Liver (tissue), 9 donors: ENCODE results near the gene SWAP70. TPM values are rescaled to one million over a fixed set of nuclear protein-coding genes. Genes with fewer than 3 reads are reported as not detected.

Source experiments
- DNase-seq: peaks from one replicate; pipeline ENCODE4 v3.0.0-alpha.2; 2017; ENCODE audit warnings: low spot score
- H3K27ac ChIP-seq, 2 donors: one replicate each; pipeline ENCODE4 v1.7.0; 2013; ENCODE audit warnings: inconsistent platforms in 2 of 2, low read length in 2 of 2, control low read depth in 1 of 2, low read depth in 1 of 2, mild to moderate bottlenecking in 1 of 2
- H3K27me3 ChIP-seq, 4 donors: one replicate each; pipeline versions ENCODE4 v1.6.1 to v1.7.0; 2013; ENCODE audit warnings: low read length in 3 of 4, inconsistent platforms in 1 of 4, mild to moderate bottlenecking in 1 of 4, moderate library complexity in 1 of 4; ENCODE audit not compliant: control insufficient read depth in 4 of 4, insufficient read depth in 4 of 4
- H3K36me3 ChIP-seq, 4 donors: one replicate each; pipeline versions ENCODE4 v1.6.1 to v1.7.0; 2013; ENCODE audit warnings: low read length in 3 of 4, mild to moderate bottlenecking in 3 of 4, low read depth in 1 of 4, moderate library complexity in 1 of 4; ENCODE audit not compliant: control insufficient read depth in 4 of 4, insufficient read depth in 3 of 4
- H3K4me1 ChIP-seq, 4 donors: one replicate each; pipeline versions ENCODE4 v1.6.1 to v1.7.0; 2013; ENCODE audit warnings: low read length in 3 of 4, mild to moderate bottlenecking in 3 of 4, moderate library complexity in 1 of 4; ENCODE audit not compliant: control insufficient read depth in 4 of 4, insufficient read depth in 4 of 4
- H3K4me3 ChIP-seq, 3 donors: one replicate each; pipeline versions ENCODE4 v1.6.1 to v1.7.0; 2013; ENCODE audit warnings: low read length in 3 of 3, control low read depth in 1 of 3, low read depth in 1 of 3, mild to moderate bottlenecking in 1 of 3
- H3K9ac ChIP-seq, 2 donors: one replicate each; pipeline ENCODE4 v1.7.0; 2013; ENCODE audit warnings: low read length in 2 of 2, mild to moderate bottlenecking in 2 of 2, moderate library complexity in 2 of 2, control low read depth in 1 of 2, low read depth in 1 of 2
- H3K9me3 ChIP-seq, 4 donors: one replicate each; pipeline versions ENCODE4 v1.6.1 to v1.7.0; 2013; ENCODE audit warnings: low read length in 3 of 4; ENCODE audit not compliant: control insufficient read depth in 4 of 4
- EGR1 ChIP-seq, 2 donors: IDR thresholded peaks; 2 replicates each; pipeline ENCODE4 v1.6.1; 2016 to 2018; ENCODE audit warnings: antibody characterized with exemption in 2 of 2, low read depth in 2 of 2
- FOXA1 ChIP-seq: IDR thresholded peaks from 2 replicates; pipeline ENCODE4 v1.6.1; 2016; ENCODE audit warnings: antibody characterized with exemption
- FOXA2 ChIP-seq: IDR thresholded peaks from 2 replicates; pipeline ENCODE4 v1.6.1; 2016; ENCODE audit warnings: antibody characterized with exemption
- GABPA ChIP-seq, 2 donors: IDR thresholded peaks in 1 of 2; conservative IDR thresholded peaks in 1 of 2; 2 replicates each; pipeline ENCODE4 v1.6.1; 2016; ENCODE audit warnings: antibody characterized with exemption in 2 of 2, mild to moderate bottlenecking in 1 of 2, moderate library complexity in 1 of 2
- HNF4A ChIP-seq, 2 donors: conservative IDR thresholded peaks; 2 replicates each; pipeline ENCODE4 v1.6.1; 2016; ENCODE audit warnings: antibody characterized with exemption in 2 of 2, mild to moderate bottlenecking in 2 of 2
- HNF4G ChIP-seq: IDR thresholded peaks from 2 replicates; pipeline ENCODE4 v1.6.1; 2016; ENCODE audit warnings: antibody characterized with exemption
- JUND ChIP-seq, 2 donors: IDR thresholded peaks; 2 replicates each; pipeline ENCODE4 v1.6.1; 2016; ENCODE audit warnings: antibody characterized with exemption in 2 of 2
- NR2F2 ChIP-seq: IDR thresholded peaks from 2 replicates; pipeline ENCODE4 v1.6.1; 2016; ENCODE audit warnings: antibody characterized with exemption
- RAD21 ChIP-seq, 2 donors: IDR thresholded peaks; 2 replicates each; pipeline ENCODE4 v1.6.1; 2016; ENCODE audit warnings: antibody characterized with exemption in 2 of 2, mild to moderate bottlenecking in 2 of 2
- RXRA ChIP-seq, 2 donors: IDR thresholded peaks; 2 replicates each; pipeline ENCODE4 v1.6.1; 2017 to 2018; ENCODE audit warnings: antibody characterized with exemption in 2 of 2, mild to moderate bottlenecking in 1 of 2
- SP1 ChIP-seq: IDR thresholded peaks from 2 replicates; pipeline ENCODE4 v1.6.1; 2018; ENCODE audit warnings: antibody characterized with exemption, mild to moderate bottlenecking
- TAF1 ChIP-seq: conservative IDR thresholded peaks from 2 replicates; pipeline ENCODE4 v1.6.1; 2016; ENCODE audit warnings: antibody characterized with exemption, mild to moderate bottlenecking
- YY1 ChIP-seq: IDR thresholded peaks from 2 replicates; pipeline ENCODE4 v1.6.1; 2016; ENCODE audit warnings: antibody characterized with exemption, mild to moderate bottlenecking
- WGBS: extraction: QIAGEN DNeasy Blood & Tissue Kit; methylation state at CpG from one replicate; pipeline ENCODE4 v1.1.7; 2013; 5-methylcytosine and 5-hydroxymethylcytosine counted together
- polyA plus RNA-seq, 2 donors: library from polyadenylated mRNA; stranded (reverse) in 1 of 2; unstranded in 1 of 2; fragments of 200-250 nt in 1 of 2; fragments of >200 nt in 1 of 2; fragmentation: Nextera tagmentation in 1 of 2; extraction: Ambion mirVana in 1 of 2; gene quantifications; one replicate each; pipeline versions ENCODE4 v1.2.1 to v1.2.3, GENCODE V29; 2013 to 2015
- total RNA-seq, 2 donors: library from RNA; depleted of rRNA; stranded (reverse); fragments of >200 nt; gene quantifications; one replicate each; pipeline ENCODE4 v1.2.3, GENCODE V29; 2014
- TF ChIP-seq, protein P1 (sequence below): fragments of 150-350 bp; IDR thresholded peaks from 2 replicates; pipeline ENCODE4 v1.5.1; 2017; ENCODE audit warnings: improper control_type of control experiment, low read depth, low read length; ENCODE audit not compliant: missing input control
- TF ChIP-seq, protein P2 (sequence below): IDR thresholded peaks from 2 replicates; pipeline ENCODE4 v1.6.1; 2016; ENCODE audit warnings: antibody characterized with exemption
- TF ChIP-seq, protein P3 (sequence below): IDR thresholded peaks from 2 replicates; pipeline ENCODE4 v1.6.1; 2016; ENCODE audit warnings: antibody characterized with exemption, mild to moderate bottlenecking
- TF ChIP-seq, protein P4 (sequence below): IDR thresholded peaks from 2 replicates; pipeline ENCODE4 v1.6.1; 2016; ENCODE audit warnings: antibody characterized with exemption
- TF ChIP-seq, protein P5 (sequence below): IDR thresholded peaks from 2 replicates; pipeline ENCODE4 v1.6.1; 2016; ENCODE audit warnings: antibody characterized with exemption
- donor health status: healthy.
- donor health status: healthy.
- donor health status: healthy.
- donor health status: healthy.
- donor health status: healthy.

SWAP70 gene
- total and polyA plus RNA-seq, 4 donors = 4.0 to 8.4 (median 5.8) TPM

DNA sequence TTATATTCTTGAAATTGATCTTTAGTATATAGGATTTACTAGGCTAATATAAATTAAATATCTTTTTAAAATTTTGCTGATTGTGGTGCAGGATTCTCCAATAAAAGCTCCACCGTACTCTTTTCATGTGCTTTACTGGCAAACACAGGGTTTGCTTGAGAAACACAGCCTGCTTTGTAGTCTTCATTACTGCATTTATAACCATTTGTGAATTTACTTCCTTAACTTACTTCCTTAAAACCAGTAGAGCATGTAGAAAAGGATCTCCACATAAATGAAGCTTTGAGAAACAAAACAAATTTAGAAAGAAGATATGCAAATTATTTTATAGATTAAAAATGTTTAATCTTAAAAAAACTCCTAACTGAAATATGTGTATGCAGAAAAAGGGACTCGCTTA lies 28.8 kb downstream of the SWAP70 start:
- H3K36me3 ChIP-seq = peaks cover 0 to 2% (median 0%) of the 10 kb centered on the region in 4 donors
- H3K27me3 ChIP-seq = no peaks in the 10 kb centered on the region
- H3K9ac ChIP-seq = no peak overlapping the region
- no peak overlapping the region for H3K27ac ChIP-seq
- H3K4me3 ChIP-seq = no peak overlapping the region
- TF ChIP-seq RXRA (IDR thresholded peaks at IDR 0.05) (no peak), FOXA2 (no peak), TAF1 (no peak), JUND (IDR thresholded peaks at IDR 0.05) (no peak), RAD21 (IDR thresholded peaks at IDR 0.05) (no peak), HNF4A (conservative IDR thresholded peaks at IDR 0.05) (no peak), FOXA1 (no peak), NR2F2 (no peak), GABPA (IDR thresholded peaks at IDR 0.05 in 1 of 2, conservative IDR thresholded peaks at IDR 0.05 in 1 of 2) (no peak)
- TF ChIP-seq, protein P1, sequence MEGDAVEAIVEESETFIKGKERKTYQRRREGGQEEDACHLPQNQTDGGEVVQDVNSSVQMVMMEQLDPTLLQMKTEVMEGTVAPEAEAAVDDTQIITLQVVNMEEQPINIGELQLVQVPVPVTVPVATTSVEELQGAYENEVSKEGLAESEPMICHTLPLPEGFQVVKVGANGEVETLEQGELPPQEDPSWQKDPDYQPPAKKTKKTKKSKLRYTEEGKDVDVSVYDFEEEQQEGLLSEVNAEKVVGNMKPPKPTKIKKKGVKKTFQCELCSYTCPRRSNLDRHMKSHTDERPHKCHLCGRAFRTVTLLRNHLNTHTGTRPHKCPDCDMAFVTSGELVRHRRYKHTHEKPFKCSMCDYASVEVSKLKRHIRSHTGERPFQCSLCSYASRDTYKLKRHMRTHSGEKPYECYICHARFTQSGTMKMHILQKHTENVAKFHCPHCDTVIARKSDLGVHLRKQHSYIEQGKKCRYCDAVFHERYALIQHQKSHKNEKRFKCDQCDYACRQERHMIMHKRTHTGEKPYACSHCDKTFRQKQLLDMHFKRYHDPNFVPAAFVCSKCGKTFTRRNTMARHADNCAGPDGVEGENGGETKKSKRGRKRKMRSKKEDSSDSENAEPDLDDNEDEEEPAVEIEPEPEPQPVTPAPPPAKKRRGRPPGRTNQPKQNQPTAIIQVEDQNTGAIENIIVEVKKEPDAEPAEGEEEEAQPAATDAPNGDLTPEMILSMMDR = no peak
- TF ChIP-seq, protein P2, sequence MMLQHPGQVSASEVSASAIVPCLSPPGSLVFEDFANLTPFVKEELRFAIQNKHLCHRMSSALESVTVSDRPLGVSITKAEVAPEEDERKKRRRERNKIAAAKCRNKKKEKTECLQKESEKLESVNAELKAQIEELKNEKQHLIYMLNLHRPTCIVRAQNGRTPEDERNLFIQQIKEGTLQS = no peak
- TF ChIP-seq, protein P3, sequence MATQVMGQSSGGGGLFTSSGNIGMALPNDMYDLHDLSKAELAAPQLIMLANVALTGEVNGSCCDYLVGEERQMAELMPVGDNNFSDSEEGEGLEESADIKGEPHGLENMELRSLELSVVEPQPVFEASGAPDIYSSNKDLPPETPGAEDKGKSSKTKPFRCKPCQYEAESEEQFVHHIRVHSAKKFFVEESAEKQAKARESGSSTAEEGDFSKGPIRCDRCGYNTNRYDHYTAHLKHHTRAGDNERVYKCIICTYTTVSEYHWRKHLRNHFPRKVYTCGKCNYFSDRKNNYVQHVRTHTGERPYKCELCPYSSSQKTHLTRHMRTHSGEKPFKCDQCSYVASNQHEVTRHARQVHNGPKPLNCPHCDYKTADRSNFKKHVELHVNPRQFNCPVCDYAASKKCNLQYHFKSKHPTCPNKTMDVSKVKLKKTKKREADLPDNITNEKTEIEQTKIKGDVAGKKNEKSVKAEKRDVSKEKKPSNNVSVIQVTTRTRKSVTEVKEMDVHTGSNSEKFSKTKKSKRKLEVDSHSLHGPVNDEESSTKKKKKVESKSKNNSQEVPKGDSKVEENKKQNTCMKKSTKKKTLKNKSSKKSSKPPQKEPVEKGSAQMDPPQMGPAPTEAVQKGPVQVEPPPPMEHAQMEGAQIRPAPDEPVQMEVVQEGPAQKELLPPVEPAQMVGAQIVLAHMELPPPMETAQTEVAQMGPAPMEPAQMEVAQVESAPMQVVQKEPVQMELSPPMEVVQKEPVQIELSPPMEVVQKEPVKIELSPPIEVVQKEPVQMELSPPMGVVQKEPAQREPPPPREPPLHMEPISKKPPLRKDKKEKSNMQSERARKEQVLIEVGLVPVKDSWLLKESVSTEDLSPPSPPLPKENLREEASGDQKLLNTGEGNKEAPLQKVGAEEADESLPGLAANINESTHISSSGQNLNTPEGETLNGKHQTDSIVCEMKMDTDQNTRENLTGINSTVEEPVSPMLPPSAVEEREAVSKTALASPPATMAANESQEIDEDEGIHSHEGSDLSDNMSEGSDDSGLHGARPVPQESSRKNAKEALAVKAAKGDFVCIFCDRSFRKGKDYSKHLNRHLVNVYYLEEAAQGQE = no peak
- TF ChIP-seq, protein P4, sequence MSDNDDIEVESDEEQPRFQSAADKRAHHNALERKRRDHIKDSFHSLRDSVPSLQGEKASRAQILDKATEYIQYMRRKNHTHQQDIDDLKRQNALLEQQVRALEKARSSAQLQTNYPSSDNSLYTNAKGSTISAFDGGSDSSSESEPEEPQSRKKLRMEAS = no peak
- 77% methylated on average over 2 of the region's 2 CpGs for WGBS
- DNase-seq = no peak
- peaks cover 0 to 2% (median 0%) of the 10 kb centered on the region in 4 donors for H3K4me1 ChIP-seq
- no peaks in the 10 kb centered on the region for H3K9me3 ChIP-seq

DNA sequence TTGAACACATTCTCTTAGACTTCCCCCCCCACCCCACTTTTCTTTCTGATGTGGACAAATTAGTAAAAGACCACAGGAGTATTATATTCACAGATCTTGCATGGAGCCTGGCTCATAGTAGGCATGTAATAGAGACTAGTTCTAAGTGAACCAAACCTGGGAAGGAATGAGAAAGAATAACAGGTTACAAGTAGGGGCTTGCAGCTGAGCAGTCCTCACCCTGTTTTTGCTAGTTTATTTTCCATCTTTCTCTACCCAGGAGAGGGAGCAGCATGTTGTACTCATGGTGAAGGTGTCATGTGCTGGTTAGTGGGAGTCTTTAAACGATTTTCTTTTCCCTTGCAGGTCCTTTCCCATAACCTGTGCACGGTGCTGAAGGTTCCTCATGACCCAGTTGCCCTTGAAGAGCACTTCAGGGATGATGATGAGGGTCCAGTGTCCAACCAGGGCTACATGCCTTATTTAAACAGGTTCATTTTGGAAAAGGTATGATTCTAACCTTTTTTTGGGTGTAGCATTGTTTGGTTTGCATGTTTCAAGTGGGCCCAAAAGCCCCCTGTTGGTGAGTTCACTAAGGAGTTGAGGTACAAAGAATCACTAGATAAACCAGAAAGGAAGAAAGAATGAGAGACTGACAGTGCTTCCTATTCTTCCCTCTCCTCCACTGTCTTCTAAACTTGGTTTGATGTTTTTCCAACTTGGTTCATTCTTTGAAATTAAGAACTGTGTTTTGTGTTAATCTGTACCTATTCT lies 30.1 kb downstream of the SWAP70 start:
- 80% methylated on average over 2 of the region's 2 CpGs for WGBS
- H3K27ac ChIP-seq = no peak overlapping the region
- no peaks in the 10 kb centered on the region for H3K27me3 ChIP-seq
- TF ChIP-seq GABPA (IDR thresholded peaks at IDR 0.05 in 1 of 2, conservative IDR thresholded peaks at IDR 0.05 in 1 of 2) (no peak), RAD21 (IDR thresholded peaks at IDR 0.05) (no peak), SP1 (no peak), EGR1 (IDR thresholded peaks at IDR 0.05; ENCODE audit: low read depth in 2 of 2) (no peak), HNF4G (no peak), JUND (IDR thresholded peaks at IDR 0.05) (no peak), NR2F2 (no peak), FOXA1 (no peak), HNF4A (conservative IDR thresholded peaks at IDR 0.05) (no peak), TAF1 (no peak), RXRA (IDR thresholded peaks at IDR 0.05) (no peak), FOXA2 (no peak), YY1 (no peak)
- TF ChIP-seq, protein P4 = no peak
- TF ChIP-seq, protein P3 = no peak
- TF ChIP-seq, protein P2 = no peak
- TF ChIP-seq, protein P5, sequence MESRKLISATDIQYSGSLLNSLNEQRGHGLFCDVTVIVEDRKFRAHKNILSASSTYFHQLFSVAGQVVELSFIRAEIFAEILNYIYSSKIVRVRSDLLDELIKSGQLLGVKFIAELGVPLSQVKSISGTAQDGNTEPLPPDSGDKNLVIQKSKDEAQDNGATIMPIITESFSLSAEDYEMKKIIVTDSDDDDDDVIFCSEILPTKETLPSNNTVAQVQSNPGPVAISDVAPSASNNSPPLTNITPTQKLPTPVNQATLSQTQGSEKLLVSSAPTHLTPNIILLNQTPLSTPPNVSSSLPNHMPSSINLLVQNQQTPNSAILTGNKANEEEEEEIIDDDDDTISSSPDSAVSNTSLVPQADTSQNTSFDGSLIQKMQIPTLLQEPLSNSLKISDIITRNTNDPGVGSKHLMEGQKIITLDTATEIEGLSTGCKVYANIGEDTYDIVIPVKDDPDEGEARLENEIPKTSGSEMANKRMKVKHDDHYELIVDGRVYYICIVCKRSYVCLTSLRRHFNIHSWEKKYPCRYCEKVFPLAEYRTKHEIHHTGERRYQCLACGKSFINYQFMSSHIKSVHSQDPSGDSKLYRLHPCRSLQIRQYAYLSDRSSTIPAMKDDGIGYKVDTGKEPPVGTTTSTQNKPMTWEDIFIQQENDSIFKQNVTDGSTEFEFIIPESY = no peak

More for the DNA sequence above, 30.1 kb downstream of the SWAP70 start:
- Histone ChIP-seq H3K9me3 (no peaks in the 10 kb centered on the region), H3K9ac (no peak overlapping the region), H3K4me1 (peaks cover 0 to 2% (median 0%) of the 10 kb centered on the region in 4 donors), H3K36me3 (peaks cover 0 to 2% (median 0%) of the 10 kb centered on the region in 4 donors), H3K4me3 (no peak overlapping the region)
- DNase-seq = no peak
